Measurements from ENCODE around the gene HBD.

- no peak for TF ChIP-seq POLR2A (IDR thresholded peaks at IDR 0.05)
- TF ChIP-seq, protein P1, sequence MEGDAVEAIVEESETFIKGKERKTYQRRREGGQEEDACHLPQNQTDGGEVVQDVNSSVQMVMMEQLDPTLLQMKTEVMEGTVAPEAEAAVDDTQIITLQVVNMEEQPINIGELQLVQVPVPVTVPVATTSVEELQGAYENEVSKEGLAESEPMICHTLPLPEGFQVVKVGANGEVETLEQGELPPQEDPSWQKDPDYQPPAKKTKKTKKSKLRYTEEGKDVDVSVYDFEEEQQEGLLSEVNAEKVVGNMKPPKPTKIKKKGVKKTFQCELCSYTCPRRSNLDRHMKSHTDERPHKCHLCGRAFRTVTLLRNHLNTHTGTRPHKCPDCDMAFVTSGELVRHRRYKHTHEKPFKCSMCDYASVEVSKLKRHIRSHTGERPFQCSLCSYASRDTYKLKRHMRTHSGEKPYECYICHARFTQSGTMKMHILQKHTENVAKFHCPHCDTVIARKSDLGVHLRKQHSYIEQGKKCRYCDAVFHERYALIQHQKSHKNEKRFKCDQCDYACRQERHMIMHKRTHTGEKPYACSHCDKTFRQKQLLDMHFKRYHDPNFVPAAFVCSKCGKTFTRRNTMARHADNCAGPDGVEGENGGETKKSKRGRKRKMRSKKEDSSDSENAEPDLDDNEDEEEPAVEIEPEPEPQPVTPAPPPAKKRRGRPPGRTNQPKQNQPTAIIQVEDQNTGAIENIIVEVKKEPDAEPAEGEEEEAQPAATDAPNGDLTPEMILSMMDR (IDR thresholded peaks at IDR 0.05) = no peak
- TF ChIP-seq POLR2AphosphoS5 (IDR thresholded peaks at IDR 0.05) = no peak
Observed at GRCh38 chr11:5272395-5273017, 38.2 kb upstream of the HBD start.
